Ovary (tissue), 9 donors: ENCODE data around the gene C2orf76. TPM values are rescaled to one million over a fixed set of nuclear protein-coding genes. Genes with fewer than 3 reads are reported as not detected.

Source experiments
- DNase-seq, 5 donors: peaks; one replicate each; pipeline ENCODE4 v3.0.0-alpha.2; 2019 to 2020
- H3K27ac ChIP-seq, 2 donors: fragments of 200-600 bp; one replicate each; pipeline versions ENCODE4 v1.5.1 to v1.8.0; 2019 to 2022
- H3K27me3 ChIP-seq: fragments of 200-600 bp; one replicate; pipeline ENCODE4 v1.8.0; 2022
- H3K36me3 ChIP-seq: fragments of 200-600 bp; sonication (generic); one replicate; pipeline ENCODE4 v1.5.1; 2019
- H3K4me1 ChIP-seq: one replicate; pipeline ENCODE4 v1.8.1; 2013; ENCODE audit warnings: mild to moderate bottlenecking, moderate library complexity; ENCODE audit not compliant: insufficient read depth
- H3K4me3 ChIP-seq: fragments of 200-600 bp; sonication (generic); one replicate; pipeline ENCODE4 v1.5.1; 2017
- H3K9me3 ChIP-seq, 2 donors: fragments of 200-600 bp in 1 of 2; sonication (generic) in 1 of 2; one replicate each; pipeline versions ENCODE4 v1.5.1 to v1.8.1; 2013 to 2019; ENCODE audit warnings: mild to moderate bottlenecking in 1 of 2, moderate library complexity in 1 of 2
- EP300 ChIP-seq: sonication (generic); formaldehyde crosslinking; IDR thresholded peaks from one replicate; pipeline ENCODE4 v1.6.1; 2017; ENCODE audit warnings: antibody characterized with exemption
- POLR2A ChIP-seq: fragments of 450-650 bp; IDR thresholded peaks from one replicate; pipeline ENCODE4 v1.6.1; 2017; ENCODE audit warnings: antibody characterized with exemption, mild to moderate bottlenecking, moderate library complexity
- WGBS, 3 donors: extraction: QIAGEN DNeasy Blood & Tissue Kit in 1 of 3; methylation state at CpG; one replicate each; pipeline versions ENCODE4 v1.1.5 to v1.1.7; 2013 to 2017; 5-methylcytosine and 5-hydroxymethylcytosine counted together
- intact Hi-C, 4 donors: fragments of 100-400 bp; cut with DNase I; formaldehyde crosslinking; loops; one replicate each; pipeline versions ENCODE4 v1.11.0 to v1.15.1; 2022 to 2023
- polyA plus RNA-seq, 2 donors: library from polyadenylated mRNA; stranded (reverse); fragments of 200-250 nt in 1 of 2; fragments of 350-450 nt in 1 of 2; fragmentation: Illumina TruSeq in 1 of 2; extraction: RNeasy Lipid Tissue Mini Kit (QIAGEN cat#74804) in 1 of 2; gene quantifications; one replicate each; pipeline ENCODE4 v1.2.3, GENCODE V29; 2013 to 2014
- total RNA-seq, 7 donors: library from RNA; depleted of rRNA in 2 of 7; stranded (reverse); fragments of >200 nt in 2 of 7; fragmentation: NEBNext Ultra II Directional in 3 of 7; extraction: Animal tissue kit (Norgen Biotek cat#: 25700) in 3 of 7; gene quantifications; one replicate each; pipeline versions ENCODE4 v1.1.0 to v1.2.4, GENCODE V29; 2016 to 2023
- TF ChIP-seq, protein P1 (sequence below), 3 donors: fragments of 450-650 bp in 2 of 3; fragments of 200-600 bp in 1 of 3; IDR thresholded peaks; one replicate each; pipeline versions ENCODE4 v1.5.1 to v1.8.0; 2016 to 2022; ENCODE audit warnings: antibody characterized with exemption in 3 of 3, mild to moderate bottlenecking in 1 of 3
- donor health status: DM: no; HTN: no; CAD: no; lungs with moderate emphysema.
- donor health status: DM: no; HTN: no; CAD: no.
- donor health status: Bipolar disorder and iron deficiency.
- donor health status: DM: yes; HTN: yes; CAD: no.
- donor health status: DM: no; HTN: no; CAD: no.
- donor health status: DM: yes; HTN: yes; CAD: no.

The C2orf76 gene
- total and polyA plus RNA-seq, 9 donors = 12.0 to 24.1 (median 14.1) TPM

DNA sequence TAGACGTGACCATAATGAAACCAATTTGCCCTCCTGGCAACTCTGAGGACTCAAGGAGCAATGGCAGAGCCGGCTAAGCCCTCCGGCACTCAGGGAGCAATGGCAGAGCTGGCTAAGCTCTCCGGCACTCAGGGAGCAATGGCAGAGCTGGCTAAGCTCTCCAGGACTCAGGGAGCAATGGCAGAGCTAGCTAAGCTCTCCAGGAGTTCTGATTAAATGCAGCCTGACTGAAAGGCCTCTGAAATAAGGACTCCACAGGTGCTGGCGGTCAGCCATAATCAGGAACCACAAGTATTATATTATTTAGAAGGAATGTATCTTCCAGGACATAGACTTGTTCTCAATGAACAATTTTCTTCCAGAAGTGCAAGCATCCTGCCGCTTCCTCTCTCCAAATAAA lies 65.2 kb downstream of the C2orf76 start:
- 95% methylated on average over 6 of the region's 6 CpGs for WGBS, 3 donors
- intact Hi-C loops = no loop called here
- Histone ChIP-seq H3K27ac (no peak overlapping the region), H3K36me3 (no peaks in the 10 kb centered on the region), H3K27me3 (no peaks in the 10 kb centered on the region), H3K4me1 (peaks cover 1% of the 10 kb centered on the region), H3K4me3 (no peak overlapping the region), H3K9me3 (no peaks in the 10 kb centered on the region)
- TF ChIP-seq, protein P1, sequence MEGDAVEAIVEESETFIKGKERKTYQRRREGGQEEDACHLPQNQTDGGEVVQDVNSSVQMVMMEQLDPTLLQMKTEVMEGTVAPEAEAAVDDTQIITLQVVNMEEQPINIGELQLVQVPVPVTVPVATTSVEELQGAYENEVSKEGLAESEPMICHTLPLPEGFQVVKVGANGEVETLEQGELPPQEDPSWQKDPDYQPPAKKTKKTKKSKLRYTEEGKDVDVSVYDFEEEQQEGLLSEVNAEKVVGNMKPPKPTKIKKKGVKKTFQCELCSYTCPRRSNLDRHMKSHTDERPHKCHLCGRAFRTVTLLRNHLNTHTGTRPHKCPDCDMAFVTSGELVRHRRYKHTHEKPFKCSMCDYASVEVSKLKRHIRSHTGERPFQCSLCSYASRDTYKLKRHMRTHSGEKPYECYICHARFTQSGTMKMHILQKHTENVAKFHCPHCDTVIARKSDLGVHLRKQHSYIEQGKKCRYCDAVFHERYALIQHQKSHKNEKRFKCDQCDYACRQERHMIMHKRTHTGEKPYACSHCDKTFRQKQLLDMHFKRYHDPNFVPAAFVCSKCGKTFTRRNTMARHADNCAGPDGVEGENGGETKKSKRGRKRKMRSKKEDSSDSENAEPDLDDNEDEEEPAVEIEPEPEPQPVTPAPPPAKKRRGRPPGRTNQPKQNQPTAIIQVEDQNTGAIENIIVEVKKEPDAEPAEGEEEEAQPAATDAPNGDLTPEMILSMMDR (IDR thresholded peaks at IDR 0.05) = no peak
- TF ChIP-seq POLR2A = no peak
- no peak for TF ChIP-seq EP300
- no peak for DNase-seq

DNA sequence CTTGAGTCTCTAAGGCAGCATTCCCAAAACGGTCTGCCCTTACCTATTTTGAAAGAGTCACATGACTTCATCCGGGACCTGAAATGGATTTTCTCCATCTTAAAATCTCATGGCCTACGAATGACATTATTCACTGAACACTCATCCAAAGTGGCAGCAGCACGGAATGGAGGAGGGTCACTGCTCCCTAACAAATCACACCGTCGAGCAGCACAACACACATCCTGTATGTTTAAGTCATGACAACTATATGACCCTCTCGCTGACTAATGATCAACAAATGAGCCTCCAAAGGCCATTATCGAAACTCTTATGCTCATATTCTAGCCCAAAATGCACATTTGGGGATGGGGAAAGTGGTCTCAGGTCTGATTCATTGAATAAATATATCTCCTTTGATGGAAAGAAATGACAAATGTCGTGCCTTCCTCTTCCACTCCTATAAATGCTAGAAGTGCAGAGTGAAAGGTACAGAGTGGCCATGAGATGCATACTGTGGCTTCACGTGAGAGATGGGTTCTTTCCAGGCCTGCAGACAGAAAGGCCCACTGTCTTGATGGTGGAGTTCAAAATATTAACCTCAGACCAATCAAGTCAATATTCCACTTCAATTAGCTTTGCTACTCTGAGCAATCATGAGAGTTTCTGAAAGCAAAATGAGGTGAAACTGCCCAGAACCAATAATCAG lies 70.8 kb downstream of the C2orf76 start:
- Histone ChIP-seq H3K27me3 (no peaks in the 10 kb centered on the region), H3K4me3 (no peak overlapping the region), H3K4me1 (no peaks in the 10 kb centered on the region), H3K36me3 (no peaks in the 10 kb centered on the region), H3K27ac (no peak overlapping the region), H3K9me3 (no peaks in the 10 kb centered on the region)
- WGBS, 3 donors = 85 to 87% (median 85%) methylated on average over 10 of the region's 10 CpGs
- no peak for DNase-seq
- intact Hi-C loops = loop anchor here in 1 of 4 donors (10.0 kb wide), 1 partner anchor 411 kb away; no protein-coding TSS in a partner anchor
- TF ChIP-seq POLR2A = no peak
- TF ChIP-seq, protein P1 (IDR thresholded peaks at IDR 0.05) = no peak
- no peak for TF ChIP-seq EP300

DNA sequence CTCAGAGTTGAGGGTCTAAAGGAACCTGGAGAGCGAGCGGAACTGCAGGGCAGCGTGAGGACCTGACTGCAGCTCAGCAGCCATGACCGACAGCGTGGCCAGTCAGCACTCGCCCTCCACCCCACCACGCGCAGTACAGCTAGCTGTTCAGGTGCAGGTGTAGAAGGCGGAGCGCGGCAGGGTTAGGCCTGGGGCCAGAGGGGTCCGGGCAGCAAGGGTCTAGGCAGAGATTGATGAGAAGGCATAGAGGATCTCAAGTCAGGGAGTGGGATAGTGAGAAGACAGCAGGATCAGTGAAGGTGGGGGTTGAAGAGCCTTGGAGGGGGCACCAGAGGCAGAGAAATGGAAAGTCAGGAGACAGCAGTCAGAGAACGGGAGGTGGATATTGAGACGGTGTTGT lies 72.0 kb downstream of the C2orf76 start:
- WGBS, 3 donors = 86 to 89% (median 89%) methylated on average over 14 of the region's 14 CpGs
- DNase-seq = no peak
- H3K27me3 ChIP-seq = no peaks in the 10 kb centered on the region
- no peaks in the 10 kb centered on the region for H3K9me3 ChIP-seq
- H3K4me3 ChIP-seq = no peak overlapping the region
- no peaks in the 10 kb centered on the region for H3K4me1 ChIP-seq
- no peaks in the 10 kb centered on the region for H3K36me3 ChIP-seq
- intact Hi-C loops = loop anchor here in 1 of 4 donors (10.0 kb wide), 1 partner anchor 410 kb away; no protein-coding TSS in a partner anchor
- H3K27ac ChIP-seq = no peak overlapping the region
- TF ChIP-seq EP300 = no peak
- TF ChIP-seq, protein P1 (IDR thresholded peaks at IDR 0.05) = no peak
- TF ChIP-seq POLR2A = no peak

DNA sequence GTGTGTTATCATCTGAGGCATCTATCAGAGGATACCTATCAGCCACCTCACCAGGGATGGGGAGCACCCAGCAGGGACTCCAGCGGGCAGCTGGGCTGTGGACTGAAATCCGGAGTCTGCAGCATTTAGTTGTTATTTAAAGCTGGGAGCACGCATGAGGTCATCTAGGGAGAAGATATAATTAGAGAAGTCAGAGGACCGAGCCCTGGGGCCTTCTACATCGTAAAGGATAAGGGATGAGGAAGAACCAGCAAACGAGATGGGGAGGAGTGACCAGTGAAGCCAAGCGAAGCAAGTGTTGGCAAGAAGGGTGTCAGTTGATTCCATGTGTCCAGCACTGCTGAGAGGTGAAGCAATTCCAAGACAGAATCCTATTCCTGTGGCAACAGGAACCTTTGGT lies 72.7 kb downstream of the C2orf76 start:
- Histone ChIP-seq H3K36me3 (no peaks in the 10 kb centered on the region), H3K27ac (no peak overlapping the region), H3K9me3 (no peaks in the 10 kb centered on the region), H3K4me3 (no peak overlapping the region), H3K27me3 (no peaks in the 10 kb centered on the region), H3K4me1 (no peaks in the 10 kb centered on the region)
- WGBS, 3 donors = 65 to 71% (median 71%) methylated on average over 7 of the region's 7 CpGs
- DNase-seq = no peak
- TF ChIP-seq EP300 (no peak), POLR2A (no peak)
- TF ChIP-seq, protein P1 (IDR thresholded peaks at IDR 0.05) = no peak
- intact Hi-C loops = loop anchor here in 1 of 4 donors (10.0 kb wide), 1 partner anchor 409 kb away; no protein-coding TSS in a partner anchor
